Heart right ventricle (tissue), 16 donors: ENCODE data around the gene SCN4B. TPM values are rescaled to one million over a fixed set of nuclear protein-coding genes. Genes with fewer than 3 reads are reported as not detected.

Experiments used
- ATAC-seq, 8 donors: fragments of 200-7000 bp; cut with Tn5 transposase; one replicate each; pipeline ENCODE4 v1.9.1; 2020; ENCODE audit warnings: mild to moderate bottlenecking in 8 of 8, moderate library complexity in 8 of 8, moderate number of reproducible peaks in 1 of 8
- DNase-seq, 2 donors: peaks; one replicate each; pipeline ENCODE4 v3.0.0-alpha.2; 2020
- H3K27ac ChIP-seq, 10 donors: fragments of 200-600 bp; sonication (generic) in 2 of 10; one replicate each; pipeline versions ENCODE4 v1.5.0 to v1.8.0; 2020 to 2022; ENCODE audit warnings: mild to moderate bottlenecking in 3 of 10
- H3K27me3 ChIP-seq, 7 donors: fragments of 200-600 bp; one replicate each; pipeline ENCODE4 v1.8.0; 2021 to 2022; ENCODE audit warnings: mild to moderate bottlenecking in 2 of 7
- H3K36me3 ChIP-seq, 9 donors: fragments of 200-600 bp; sonication (generic) in 1 of 9; one replicate each; pipeline versions ENCODE4 v1.5.0 to v1.8.0; 2020 to 2022; ENCODE audit warnings: mild to moderate bottlenecking in 2 of 9
- H3K4me1 ChIP-seq, 9 donors: fragments of 200-600 bp; sonication (generic) in 1 of 9; one replicate each; pipeline versions ENCODE4 v1.5.0 to v1.8.0; 2020 to 2022; ENCODE audit warnings: mild to moderate bottlenecking in 4 of 9
- H3K4me3 ChIP-seq, 10 donors: fragments of 200-600 bp; sonication (generic) in 2 of 10; one replicate each; pipeline versions ENCODE4 v1.5.0 to v1.8.0; 2020 to 2022; ENCODE audit warnings: mild to moderate bottlenecking in 7 of 10, moderate library complexity in 2 of 10
- H3K9me3 ChIP-seq, 11 donors: fragments of 200-600 bp in 10 of 11; sonication (generic) in 2 of 11; one replicate each; pipeline versions ENCODE4 v1.5.0 to v1.8.0; 2013 to 2022; ENCODE audit warnings: mild to moderate bottlenecking in 2 of 11, control low read depth in 1 of 11, moderate library complexity in 1 of 11
- CTCF ChIP-seq, 9 donors: fragments of 200-600 bp; sonication (generic) in 2 of 9; IDR thresholded peaks; one replicate each; pipeline versions ENCODE4 v1.5.0 to v1.8.0; 2021 to 2022; ENCODE audit warnings: antibody characterized with exemption in 9 of 9, mild to moderate bottlenecking in 5 of 9, moderate library complexity in 1 of 9
- WGBS, 2 donors: extraction: QIAGEN DNeasy Blood & Tissue Kit; methylation state at CpG; one replicate each; pipeline ENCODE4 v1.1.7; 2013; ENCODE audit warnings: inconsistent platforms in 1 of 2; 5-methylcytosine and 5-hydroxymethylcytosine counted together
- intact Hi-C, 10 donors: fragments of 100-400 bp; cut with DNase I; formaldehyde crosslinking; loops; one replicate each; pipeline versions ENCODE4 v1.11.1 to v1.14.2; 2022
- polyA plus RNA-seq, 2 donors: library from polyadenylated mRNA; stranded (reverse); fragments of 200-250 nt; gene quantifications; one replicate each; pipeline ENCODE4 v1.2.3, GENCODE V29; 2013
- total RNA-seq, 10 donors: library from RNA; stranded (reverse); fragmentation: NEBNext Ultra II Directional in 3 of 10; extraction: Animal tissue kit (Norgen Biotek cat#: 25700) in 3 of 10; gene quantifications; one replicate each; pipeline versions ENCODE4 v1.2.1 to v1.2.4, GENCODE V29; 2021 to 2023
- donor health status: Arrhythmogenic right ventricular cardiomyopathy.
- donor health status: ischemic (EF 13 %, LVEDD 7.1; RV severe dilation, severe dysfunction).
- donor health status: healthy with polysubstance abuse.
- donor health status: DM: no; HTN: yes; CAD: no.
- donor health status: DM: no; HTN: no; CAD: no.
- donor health status: ischemic (EF 25% LVEDD 6.9; RV normal size, moderate dysfunction).
- donor health status: ischemic (EF 25% LVEDD 5.7; RV mildly dilated, moderate dysfunction).
- donor health status: healthy.
- donor health status: DM: yes; HTN: yes; CAD: no.
- donor health status: Ischemic cardiomyopathy.
- donor health status: ischemic (EF 35%, LVEDD 5.7; RV mildly dilated, moderate dysfunction).
- donor health status: nonischemic (EF 11% LVEDD 7.7; RV severe dilation, severe dysfunction).
- donor health status: DM: yes; HTN: yes; CAD: no.
- donor health status: PGD.
- donor health status: ischemic (EF 29% LVEDD 5.4; RV normal size, mild dysfunction).
- donor health status: nonischemic (EF 23%, LVEDD 6.1; RV moderate dilation, normal function).

SCN4B gene
- total and polyA plus RNA-seq, 12 donors: 5.4 to 17.5 (median 9.2) TPM

- DNase-seq (no peak), ATAC-seq (no peak)
- Histone ChIP-seq H3K4me3 (no peak overlapping the region), H3K9me3 (no peaks in the 10 kb centered on the region), H3K4me1 (peaks cover 10 to 43% (median 22%) of the 10 kb centered on the region in 9 donors), H3K27me3 (peaks cover 0 to 3% (median 0%) of the 10 kb centered on the region in 7 donors), H3K27ac (no peak overlapping the region), H3K36me3 (peaks cover 0 to 6% (median 0%) of the 10 kb centered on the region in 9 donors)
- no peak for TF ChIP-seq CTCF (IDR thresholded peaks at IDR 0.05)
- WGBS, 2 donors: 88 to 92% methylated on average over 12 of the region's 12 CpGs
- intact Hi-C loops: no loop called here
These were observed 15.3 kb upstream of the SCN4B start for GRCh38 chr11:118167906-118168305.

GRCh38 chr11:118167253-118167652 is 14.6 kb upstream of the SCN4B start:
- peaks cover 10 to 43% (median 22%) of the 10 kb centered on the region in 9 donors for H3K4me1 ChIP-seq
- no peak overlapping the region for H3K4me3 ChIP-seq
- peaks cover 0 to 3% (median 0%) of the 10 kb centered on the region in 7 donors for H3K27me3 ChIP-seq
- DNase-seq: no peak
- no peak for ATAC-seq
- intact Hi-C loops: no loop called here
- H3K36me3 ChIP-seq: peaks cover 0 to 6% (median 0%) of the 10 kb centered on the region in 9 donors
- no peak for TF ChIP-seq CTCF (IDR thresholded peaks at IDR 0.05)
- 94 to 95% methylated on average over 2 of the region's 2 CpGs for WGBS, 2 donors
- H3K27ac ChIP-seq: no peak overlapping the region
- H3K9me3 ChIP-seq: no peaks in the 10 kb centered on the region

GRCh38 chr11:118166641-118167040 is 14.0 kb upstream of the SCN4B start:
- Histone ChIP-seq H3K9me3 (no peaks in the 10 kb centered on the region), H3K4me3 (no peak overlapping the region), H3K27ac (no peak overlapping the region), H3K27me3 (peaks cover 0 to 4% (median 0%) of the 10 kb centered on the region in 7 donors), H3K36me3 (peaks cover 0 to 6% (median 0%) of the 10 kb centered on the region in 9 donors), H3K4me1 (peaks cover 10 to 37% (median 16%) of the 10 kb centered on the region in 9 donors)
- WGBS, 2 donors: 81 to 90% methylated on average over 16 to 17 of the region's 17 CpGs
- ATAC-seq: no peak
- no peak for TF ChIP-seq CTCF (IDR thresholded peaks at IDR 0.05)
- intact Hi-C loops: no loop called here
- DNase-seq: no peak

- Histone ChIP-seq H3K9me3 (no peaks in the 10 kb centered on the region), H3K4me1 (peaks cover 0 to 19% (median 0%) of the 10 kb centered on the region in 9 donors), H3K4me3 (no peak overlapping the region), H3K27ac (no peak overlapping the region), H3K36me3 (peaks cover 0 to 6% (median 0%) of the 10 kb centered on the region in 9 donors), H3K27me3 (peaks cover 0 to 4% (median 0%) of the 10 kb centered on the region in 7 donors)
- TF ChIP-seq CTCF (IDR thresholded peaks at IDR 0.05): no peak
- no peak for DNase-seq
- no peak for ATAC-seq
- intact Hi-C loops: no loop called here
- 71 to 89% methylated on average over 2 of the region's 2 CpGs for WGBS, 2 donors
These were observed 12.3 kb upstream of the SCN4B start for GRCh38 chr11:118164885-118165284.
